Activated CD4-positive, CD25-positive, alpha-beta regulatory T cell treated with anti-CD3 and anti-CD28 coated beads, Interleukin-2, amount 50 U/mL, for 24 hours (primary cell): ENCODE results near the gene RHCE.
"Not testable (repeated sequence)": the region's sequence is repeated elsewhere in the genome, so short reads cannot be mapped to it uniquely, and the experiment has no call there.

Source experiments
- ATAC-seq, 2 donors: fragments of 150-1000 bp; cut with Tn5 transposase; one replicate each; pipeline ENCODE4 v1.10.0; 2021; ENCODE audit warnings: mild to moderate bottlenecking in 1 of 2, moderate library complexity in 1 of 2

The RHCE gene

DNA sequence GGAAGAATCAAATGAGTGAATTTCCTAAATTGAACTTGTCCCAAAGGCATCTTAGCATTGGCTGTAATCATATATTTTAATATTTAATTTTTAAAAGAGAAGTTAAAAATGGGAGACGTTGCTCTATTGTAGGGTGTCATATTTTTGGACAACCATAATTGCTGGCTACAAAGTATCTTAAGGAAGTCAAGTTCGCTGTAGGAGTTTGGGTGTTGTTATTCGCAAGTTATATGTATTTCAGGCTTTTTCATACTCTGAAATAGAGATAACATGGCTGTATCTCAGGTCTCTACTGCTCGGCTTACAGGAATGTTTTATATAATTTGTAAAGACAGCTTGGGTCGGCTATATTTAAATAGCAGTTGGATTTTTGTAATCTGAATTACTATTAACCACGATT is 81.6 kb downstream of the RHCE start:
- ATAC-seq: no peak

DNA sequence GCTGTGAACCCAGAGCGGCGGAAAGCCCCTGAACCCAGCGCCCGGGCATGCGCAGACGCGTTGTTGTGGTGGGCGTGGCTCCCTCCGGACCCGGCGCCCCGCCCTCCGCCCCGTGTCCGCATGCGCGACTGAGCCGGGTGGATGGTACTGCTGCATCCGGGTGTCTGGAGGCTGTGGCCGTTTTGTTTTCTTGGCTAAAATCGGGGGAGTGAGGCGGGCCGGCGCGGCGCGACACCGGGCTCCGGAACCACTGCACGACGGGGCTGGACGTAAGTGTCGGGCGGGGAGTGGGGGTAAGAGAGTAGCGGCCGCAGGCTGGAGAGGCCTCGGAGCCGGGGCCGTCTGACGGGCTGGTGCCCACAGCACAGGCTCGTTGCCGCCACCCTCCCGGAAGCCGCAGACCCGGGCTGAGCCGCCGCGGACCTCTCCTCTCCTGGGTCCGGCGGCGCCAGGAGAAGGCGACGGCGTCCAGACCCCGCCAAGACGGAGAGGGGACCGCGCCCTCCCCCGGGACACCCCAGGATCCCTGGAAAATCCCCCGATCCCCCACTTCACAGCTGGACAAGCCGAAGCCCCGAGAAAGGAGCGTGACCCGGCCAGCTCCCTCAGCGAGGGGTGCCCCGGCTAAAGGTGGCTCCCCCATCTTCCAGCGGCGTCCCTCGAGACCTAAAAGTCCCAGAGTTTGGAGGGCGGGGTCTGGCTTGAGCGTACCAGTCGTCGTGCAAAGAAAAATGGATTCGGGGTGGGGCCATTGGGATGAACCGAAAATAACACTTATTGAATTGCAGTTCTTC is 82.2 kb downstream of the RHCE start, which contains the start of gene TMEM50A:
Gene TMEM50A, plus strand, starts transcription at position 147 of the 794 bp plus-strand sequence. CDS start 2,153 bp downstream, outside the sequence.
- peak; percentile 76 to 78 for ATAC-seq

DNA sequence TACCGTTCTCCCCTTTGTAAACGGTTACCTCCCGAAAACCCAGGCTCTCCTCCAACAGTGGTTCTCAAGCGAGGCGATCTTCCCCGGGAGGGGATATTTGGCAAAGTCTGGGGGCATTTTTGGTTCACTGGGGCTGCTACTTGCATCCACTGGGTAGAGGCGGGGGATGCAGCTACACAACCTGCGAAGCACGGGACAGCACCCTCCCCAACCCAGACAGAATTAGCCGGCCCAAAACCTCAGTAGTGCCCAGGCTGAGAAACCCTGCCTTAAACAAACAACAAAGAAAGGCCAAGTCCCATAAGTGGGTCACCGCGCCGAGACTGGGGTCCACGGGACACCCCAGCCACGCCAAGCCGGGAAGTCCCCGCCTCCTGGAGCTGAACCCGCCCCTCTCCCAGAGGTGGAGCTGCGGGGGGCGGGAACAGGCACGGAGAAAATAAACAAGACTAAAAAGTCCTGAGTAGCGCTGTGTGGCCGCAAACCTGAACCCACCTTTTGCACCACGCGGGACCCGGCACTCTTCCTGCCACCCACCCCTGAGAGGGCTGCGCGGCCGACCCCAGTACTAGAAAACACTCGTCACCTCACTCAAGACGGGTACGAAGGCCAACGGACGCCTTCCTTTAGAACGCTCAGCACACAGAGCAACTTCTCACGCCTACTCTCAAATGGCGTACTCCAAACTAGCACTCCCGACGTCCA is 83.0 kb downstream of the RHCE start:
- ATAC-seq: peak; percentile 34 to 59

DNA sequence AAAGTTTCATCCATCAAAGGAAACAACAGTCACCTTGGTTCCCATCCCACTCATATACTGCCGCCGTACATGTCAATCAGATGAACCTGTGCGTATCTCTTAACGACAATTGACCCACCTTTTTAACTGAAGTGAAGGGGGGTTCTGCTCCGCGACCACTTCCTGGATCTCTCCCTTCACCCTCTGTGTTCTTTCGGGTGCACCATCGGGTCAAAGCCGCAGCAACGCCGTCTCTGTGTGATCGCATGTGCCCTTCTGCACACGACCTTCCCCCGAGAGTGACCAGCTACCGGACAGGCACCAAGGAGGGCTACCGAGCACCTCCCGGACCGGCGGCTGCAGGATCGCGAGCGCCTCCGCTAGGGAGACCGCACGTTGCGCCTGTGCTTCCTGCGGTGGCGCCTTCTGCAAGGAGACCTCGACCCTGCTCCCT is 83.7 kb downstream of the RHCE start:
- ATAC-seq: peak; percentile 2 to 9

DNA sequence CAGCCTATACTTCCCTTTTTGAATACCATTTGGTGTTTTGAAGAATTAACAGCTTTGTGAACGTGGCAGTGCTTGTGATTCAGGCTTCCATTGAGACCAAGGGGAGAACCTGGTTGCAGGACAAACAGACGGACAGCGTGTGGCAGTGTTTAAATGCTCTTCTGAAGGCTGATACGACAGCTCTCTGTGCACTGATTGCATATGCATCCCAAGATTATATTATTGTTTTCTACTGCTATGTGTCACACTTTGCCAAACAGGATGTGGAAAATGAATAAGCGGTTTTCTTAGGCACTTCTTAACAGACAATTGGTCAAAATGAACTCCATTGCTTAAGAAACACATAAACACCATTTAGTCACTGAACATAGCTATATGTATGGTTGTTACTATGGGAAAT is 90.7 kb downstream of the RHCE start:
- ATAC-seq: peak; percentile 70 to 71

DNA sequence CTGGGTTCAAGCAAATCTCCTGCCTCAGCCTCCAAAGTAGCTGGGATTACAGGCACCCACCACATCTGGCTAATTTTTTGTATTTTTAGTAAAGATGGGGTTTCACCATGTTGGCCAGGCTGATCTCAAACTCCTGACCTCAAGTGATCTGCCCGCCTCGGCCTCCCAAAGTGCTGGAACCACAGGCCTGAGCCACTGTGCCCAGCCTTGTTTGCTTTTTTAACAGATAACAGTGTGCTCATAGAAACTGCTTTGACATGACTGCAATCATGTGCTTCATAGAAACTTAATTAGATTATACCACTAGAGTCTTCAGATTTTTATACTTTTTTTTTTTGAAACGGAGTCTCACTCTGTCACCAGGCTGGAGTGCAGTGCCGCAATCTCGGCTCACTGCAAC is 91.3 kb downstream of the RHCE start:
- ATAC-seq: not testable (repeated sequence)

DNA sequence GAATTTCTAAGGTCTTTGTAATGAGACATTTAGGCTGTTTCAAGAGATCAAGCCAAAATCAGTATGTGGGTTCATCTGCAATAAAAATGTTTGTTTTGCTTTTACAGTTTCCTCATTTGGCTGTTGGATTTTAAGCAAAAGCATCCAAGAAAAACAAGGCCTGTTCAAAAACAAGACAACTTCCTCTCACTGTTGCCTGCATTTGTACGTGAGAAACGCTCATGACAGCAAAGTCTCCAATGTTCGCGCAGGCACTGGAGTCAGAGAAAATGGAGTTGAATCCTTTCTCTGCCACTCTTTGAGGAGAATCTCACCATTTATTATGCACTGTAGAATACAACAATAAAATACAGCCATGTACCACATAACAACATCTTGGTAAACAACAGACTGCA is 91.8 kb downstream of the RHCE start:
- not testable (repeated sequence) for ATAC-seq

DNA sequence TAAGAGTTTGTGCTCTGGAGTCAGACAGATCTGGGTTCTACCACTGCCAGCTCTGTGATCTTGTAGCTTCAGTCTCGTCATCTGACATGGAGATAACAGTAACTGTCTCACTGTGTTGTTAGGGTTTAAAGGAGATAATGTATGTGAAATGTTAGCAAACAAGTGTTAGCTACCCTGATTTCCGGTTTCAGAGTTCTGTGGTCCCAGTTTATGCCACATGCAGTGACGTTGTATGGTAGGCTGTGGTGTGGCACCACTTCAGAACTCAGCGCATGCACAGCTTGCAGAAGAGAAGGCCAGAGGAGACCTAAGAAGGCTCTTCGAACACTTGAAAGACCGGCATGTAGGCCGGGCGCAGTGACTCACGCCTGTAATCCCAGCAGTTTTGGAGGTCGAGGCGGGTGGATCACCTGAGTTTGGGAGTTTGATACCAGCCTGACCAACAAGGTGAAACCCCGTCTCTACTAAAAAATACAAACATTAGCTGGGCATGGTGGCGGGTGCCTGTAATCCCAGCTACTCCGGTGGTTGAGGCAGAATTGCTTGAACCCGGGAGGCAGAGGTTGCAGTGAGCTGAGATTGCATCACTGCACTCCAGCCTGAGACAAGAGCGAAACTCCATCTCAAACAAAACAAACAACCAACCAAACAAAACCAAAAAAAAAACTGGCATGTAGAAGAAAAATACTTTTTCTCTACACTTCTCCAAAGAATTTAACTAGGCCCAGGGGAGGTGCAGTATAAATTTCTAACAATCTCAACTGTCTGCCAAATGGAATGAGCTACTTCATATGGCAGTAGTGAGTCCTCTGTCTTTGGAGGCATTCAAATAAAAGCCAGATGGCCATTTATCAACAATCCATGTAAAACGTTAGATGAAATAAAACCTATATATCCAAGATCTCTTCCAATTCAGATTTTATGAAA is 92.5 kb downstream of the RHCE start:
- peak; percentile 66 to 73 for ATAC-seq

DNA sequence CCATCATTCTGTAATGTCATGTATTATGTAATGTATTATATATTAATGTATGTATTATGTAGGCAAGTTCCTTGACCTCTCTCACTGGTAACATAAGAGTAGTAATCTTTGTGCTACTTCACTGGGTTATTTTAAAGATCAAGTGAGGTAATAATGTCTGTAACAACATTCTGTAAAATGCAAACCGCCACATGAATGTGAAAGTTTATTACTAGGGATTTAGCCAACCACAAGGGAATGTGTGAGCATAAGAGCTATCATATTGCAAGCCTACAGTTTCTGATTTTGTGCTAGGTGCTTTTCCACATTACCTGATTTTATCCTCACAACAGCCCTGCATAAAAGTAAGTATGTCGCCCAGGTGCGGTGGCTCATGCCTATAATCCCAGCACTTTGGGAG is 96.2 kb downstream of the RHCE start:
- not testable (repeated sequence) for ATAC-seq

DNA sequence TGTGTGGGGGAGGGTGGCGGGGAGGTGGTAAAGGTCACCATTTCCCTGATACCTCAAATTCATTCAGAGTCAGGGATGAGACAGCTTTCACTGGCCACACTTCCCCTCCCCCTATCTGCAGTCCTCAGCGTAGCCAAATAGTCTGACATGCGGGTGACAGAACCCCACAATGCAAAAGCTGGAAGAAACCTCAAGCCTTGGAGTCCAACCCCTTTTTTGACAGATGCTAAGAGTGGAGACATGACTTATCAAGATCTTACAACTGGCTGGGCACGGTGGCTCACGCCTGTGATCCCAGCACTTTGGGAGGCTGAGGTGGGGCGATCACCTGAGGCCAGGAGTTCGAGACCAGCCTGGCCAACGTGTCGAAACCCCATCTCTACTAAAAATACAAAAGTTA is 98.5 kb downstream of the RHCE start:
- ATAC-seq: not testable (repeated sequence)

DNA sequence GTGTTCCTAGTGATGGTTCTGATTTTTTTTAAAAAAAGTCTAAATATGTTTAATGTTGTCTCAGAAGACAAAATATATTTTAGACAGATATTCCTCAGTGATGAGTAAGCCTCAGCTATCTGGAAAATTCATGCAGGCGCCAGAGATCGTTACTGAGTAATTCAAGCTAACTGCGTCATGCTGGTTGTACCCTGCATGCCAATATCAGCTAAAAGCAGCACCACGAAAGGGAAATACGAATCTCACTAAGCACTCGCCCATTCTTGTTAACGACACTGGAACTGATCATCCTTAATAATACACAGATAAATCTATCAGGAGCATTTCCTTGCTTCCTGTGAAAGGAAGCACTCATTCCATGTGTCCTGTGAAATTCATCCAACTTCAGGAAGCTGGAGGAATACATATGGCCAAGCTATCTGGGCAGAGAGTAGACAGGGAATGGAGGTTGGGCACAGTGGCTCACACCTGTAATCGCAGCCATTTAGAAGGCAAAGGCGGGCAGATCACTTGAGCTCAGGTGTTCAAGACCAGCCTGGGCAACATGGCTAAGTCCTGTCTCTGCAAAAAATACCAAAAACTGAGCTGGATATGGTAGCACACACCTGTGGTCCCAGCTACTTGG is 100.2 kb downstream of the RHCE start:
- not testable (repeated sequence) for ATAC-seq

DNA sequence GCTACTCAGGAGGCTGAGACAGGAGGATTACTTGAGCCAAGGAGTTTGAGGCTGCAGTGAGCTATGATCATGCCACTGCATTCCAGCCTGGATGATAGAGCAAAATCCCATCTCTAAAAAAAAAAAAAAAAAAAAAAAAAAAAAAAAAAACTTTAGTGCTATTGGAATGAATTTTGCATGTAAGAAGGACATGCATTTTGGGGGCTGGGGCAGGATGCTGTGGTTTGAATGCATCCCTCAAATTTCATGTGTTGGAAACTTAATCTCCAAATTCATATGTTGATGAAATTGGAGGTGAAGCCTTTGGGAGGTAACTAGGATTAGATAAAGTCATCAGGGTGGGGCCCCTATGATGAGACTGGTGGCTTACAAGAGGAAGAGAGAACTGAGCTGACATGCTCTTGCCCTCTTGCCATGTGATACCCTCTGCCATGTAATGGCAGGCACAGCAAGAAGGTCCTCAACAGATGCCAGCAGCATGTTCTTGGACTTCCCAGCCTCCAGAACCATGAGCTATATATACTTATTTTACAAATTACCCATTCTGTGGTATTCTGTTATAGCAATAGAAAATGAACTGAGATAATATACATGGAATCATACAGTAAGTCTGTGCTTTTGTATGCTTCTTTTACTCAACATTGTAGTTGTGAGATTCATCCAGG is 107.7 kb downstream of the RHCE start:
- ATAC-seq: not testable (repeated sequence)
